NCI-H2196 (cell line): ENCODE results near the gene UGGT2.
"Not testable (repeated sequence)": the region's sequence is repeated elsewhere in the genome, so short reads cannot be mapped to it uniquely, and the experiment has no call there.

ENCODE experiments used
- DNase-seq: peaks from one replicate; lab custom pipeline; 2025; ENCODE audit not compliant: unreplicated experiment; lab: John Stamatoyannopoulos, UW

UGGT2 gene

GRCh38 chr13:95982144-95982543, 71.1 kb downstream of the UGGT2 start:
- peak; percentile 0 for DNase-seq

DNA sequence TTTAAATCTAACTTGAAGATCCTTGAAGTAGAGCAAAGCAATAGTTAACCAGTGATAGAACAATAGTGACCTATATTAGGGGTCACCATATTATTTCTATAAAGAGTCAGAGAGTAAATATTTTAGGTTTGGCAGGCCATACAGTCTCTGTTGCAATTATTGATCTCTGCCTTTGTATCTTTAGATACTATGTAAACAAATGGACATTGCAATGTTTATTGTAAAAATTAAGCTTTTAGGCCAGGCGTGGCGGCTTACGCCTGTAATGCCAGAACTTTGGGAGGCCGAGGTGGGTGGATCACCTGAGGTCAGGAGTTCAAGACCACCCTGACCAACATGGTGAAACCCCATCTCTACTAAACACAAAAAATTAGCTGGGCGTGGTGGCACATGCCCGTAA, 80.5 kb downstream of the UGGT2 start:
- DNase-seq = not testable (repeated sequence)

GRCh38 chr13:95970878-95971277, 82.3 kb downstream of the UGGT2 start:
- no peak for DNase-seq

GRCh38 chr13:95968906-95969305, 84.3 kb downstream of the UGGT2 start:
- no peak for DNase-seq

DNA sequence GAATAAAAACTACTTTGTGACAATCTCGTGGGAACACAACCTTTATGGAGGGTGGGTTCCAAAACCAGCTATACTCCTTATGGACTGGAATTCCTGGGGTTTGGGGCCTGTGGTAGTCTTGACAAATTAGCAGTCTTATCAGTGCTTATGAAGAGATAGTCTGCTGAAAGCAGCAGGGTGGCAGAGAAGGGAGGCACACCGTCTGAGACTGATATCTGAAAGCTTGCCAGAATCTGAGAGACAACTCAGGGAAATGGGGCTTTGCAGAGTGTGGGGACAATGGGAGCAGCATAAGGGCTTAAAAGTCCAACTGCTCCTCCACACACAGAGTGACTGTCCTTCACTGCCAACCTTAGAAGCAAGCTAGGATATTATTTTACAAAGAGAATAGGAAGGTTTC, 95.9 kb downstream of the UGGT2 start:
- no peak for DNase-seq

DNA sequence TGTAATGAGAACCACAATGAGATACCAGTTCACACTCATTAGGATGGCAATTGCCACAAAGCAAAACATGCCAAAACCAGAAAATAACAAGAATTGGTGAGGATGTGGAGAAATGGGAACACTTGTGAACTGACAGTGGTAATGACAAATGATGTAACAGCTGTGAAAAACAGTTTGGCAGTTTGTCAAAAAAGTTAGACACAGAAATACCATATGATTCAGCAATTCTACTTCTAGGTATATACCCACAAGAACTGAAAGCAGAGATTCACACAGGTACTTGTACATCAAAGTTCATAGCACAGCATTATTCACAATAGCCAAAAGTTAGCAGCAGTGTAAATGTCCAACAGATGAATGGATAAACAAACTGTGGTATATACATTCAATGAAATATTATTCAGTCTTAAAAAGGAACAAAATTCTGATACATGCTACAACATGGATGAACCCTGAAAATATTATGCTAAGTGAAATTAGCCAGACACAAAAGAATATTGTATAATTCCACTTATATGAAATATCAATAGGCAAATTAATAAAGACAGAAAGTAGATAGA, 96.5 kb downstream of the UGGT2 start:
- no peak for DNase-seq

GRCh38 chr13:95955719-95956118, 97.5 kb downstream of the UGGT2 start:
- DNase-seq = no peak

DNA sequence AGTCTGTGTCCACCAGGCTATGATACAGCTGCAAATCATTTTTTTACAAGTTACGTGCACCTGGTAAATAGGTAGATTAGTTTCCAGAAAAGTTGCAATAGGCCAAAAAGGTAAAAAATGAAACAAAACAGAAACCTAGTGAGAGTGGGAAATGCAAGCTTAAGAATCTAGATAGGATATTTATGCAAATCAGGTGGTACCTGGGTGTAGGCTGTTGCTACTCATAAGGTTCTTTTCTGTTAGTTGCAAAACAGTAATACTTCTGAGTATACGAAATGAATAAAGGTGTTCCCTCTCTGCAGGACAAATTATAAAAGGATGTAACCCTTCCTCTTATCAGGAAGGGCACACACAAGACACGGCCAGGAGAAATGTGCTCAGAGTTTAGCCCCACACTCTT, 97.9 kb downstream of the UGGT2 start:
- no peak for DNase-seq

DNA sequence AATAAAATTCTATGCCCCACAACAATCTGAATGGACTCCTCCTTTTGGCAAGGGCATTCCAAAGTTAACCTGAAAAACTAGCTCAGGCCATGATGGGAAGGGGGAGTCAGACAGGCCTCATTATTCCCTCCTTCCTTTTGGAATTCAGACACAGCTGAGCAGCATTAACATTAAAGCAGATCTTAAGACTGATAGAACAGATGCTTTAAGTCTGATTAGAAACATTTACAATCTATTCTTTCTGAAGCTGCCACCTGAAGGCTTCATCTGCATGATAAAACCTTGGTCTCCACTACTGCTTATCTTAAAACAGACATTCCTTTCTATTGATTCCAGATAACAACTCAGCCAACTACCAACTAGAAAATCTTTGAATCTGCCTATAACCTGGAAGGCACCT, 98.9 kb downstream of the UGGT2 start:
- DNase-seq = no peak

- DNase-seq = no peak
Observed at GRCh38 chr13:95950103-95950502, 103.1 kb downstream of the UGGT2 start.

GRCh38 chr13:95948656-95949055, 104.5 kb downstream of the UGGT2 start:
- no peak for DNase-seq

GRCh38 chr13:95937714-95938320, 115.4 kb downstream of the UGGT2 start:
- no peak for DNase-seq

DNA sequence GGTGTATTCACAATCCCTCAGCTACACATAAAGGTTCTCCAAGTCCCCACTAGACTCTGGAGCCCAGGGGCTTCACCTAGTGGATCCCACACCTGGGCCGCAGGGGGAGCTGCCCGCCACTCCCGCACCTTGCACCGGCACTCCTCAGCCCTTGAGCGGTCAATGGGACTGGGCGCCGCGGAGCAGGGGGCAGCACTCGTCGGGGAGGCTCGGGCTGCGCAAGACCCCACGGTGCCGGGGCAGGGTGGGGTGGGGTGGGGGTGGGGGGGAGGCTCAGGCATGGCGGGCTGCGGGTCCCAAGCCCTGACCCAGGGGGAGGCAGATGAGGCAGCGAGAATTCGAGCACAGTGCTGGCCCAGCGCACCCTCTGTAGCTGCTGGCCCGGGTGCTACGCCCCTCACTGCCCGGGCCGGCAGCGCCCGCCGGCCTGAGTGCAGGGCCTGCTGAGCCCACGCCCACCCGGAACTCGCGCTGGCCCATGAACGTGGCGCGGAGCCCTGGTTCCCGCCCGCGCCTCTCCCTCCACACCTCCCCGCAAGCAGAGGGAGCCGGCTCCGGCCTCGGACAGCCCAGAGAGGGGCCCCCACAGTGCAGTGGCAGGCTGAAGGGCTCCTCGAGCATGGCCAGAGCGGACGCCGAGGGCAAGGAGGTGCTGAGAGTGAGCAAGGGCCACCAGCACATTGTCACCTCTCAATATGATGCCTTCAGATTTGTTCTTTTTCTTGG, 121.7 kb downstream of the UGGT2 start:
- DNase-seq = no peak

GRCh38 chr13:95929430-95929829, 123.8 kb downstream of the UGGT2 start:
- no peak for DNase-seq

- not testable (repeated sequence) for DNase-seq
Observed at GRCh38 chr13:95928367-95928906, 124.8 kb downstream of the UGGT2 start.

DNA sequence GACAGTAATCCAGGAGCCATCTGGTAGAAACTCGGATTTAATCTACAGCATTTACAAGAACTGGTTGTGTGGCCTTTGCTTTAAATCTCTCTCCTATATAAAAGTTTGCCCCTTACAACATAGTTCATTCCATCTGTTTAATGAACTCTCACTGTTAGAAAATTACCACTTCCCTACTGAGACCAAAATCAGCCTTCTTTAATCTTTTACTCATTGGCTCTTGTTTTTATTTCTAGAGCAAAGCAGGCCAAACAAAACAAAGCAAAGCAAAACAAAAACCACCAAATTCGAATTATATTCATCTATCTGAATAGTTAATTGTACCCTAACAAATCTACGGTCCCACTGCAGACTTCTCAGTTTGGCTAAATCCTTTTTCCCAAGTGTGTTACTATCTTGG, 127.0 kb downstream of the UGGT2 start:
- DNase-seq = no peak

DNA sequence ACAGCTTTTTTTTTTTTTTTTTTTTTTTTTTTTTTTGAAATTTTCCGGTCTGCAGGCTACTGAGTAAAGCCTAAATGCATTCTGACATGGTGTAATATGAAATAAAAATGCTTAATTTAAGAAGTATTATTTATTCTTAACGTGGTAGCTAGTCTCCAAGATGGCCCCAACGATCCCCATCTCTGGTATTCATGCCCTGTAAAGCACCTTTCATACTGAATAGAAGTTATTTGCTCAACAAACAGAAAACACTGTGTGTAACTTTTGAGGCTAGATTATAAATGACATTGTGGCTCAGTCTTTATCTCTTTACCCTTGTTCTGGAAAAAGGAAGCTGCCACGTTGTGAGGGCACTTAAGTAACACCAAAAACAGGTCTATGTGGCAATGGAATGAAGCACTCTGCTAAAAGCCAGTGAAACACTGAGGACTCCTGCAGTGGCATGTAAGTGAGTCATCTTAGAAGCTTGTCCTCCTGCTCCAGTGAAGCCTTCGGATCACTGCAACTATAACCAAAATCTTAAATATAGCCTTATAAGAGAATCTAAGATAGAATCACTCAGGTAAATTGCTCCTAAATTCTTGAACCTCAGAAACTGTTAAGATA, 128.7 kb downstream of the UGGT2 start:
- DNase-seq = no peak

- no peak for DNase-seq
Observed at GRCh38 chr13:95921485-95921884, 131.7 kb downstream of the UGGT2 start.

- DNase-seq = no peak
Observed at GRCh38 chr13:95920485-95920884, 132.7 kb downstream of the UGGT2 start.

DNA sequence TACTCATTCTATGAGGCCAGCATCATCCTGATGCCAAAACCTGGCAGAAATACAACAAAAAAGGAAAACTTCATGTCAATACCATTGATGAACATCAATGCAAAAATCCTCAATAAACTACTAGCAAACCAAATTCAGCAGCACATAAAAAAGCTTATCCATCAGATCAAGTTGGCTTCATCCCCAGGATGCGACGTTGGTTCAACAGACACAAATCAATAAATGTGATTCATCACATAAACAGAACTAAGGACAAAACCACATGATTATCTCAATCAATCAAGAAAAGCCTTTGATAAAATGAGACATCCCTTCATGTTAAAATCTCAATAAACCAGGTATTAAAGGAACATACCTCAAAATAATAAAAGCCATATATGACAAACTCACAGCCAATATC, 134.3 kb downstream of the UGGT2 start:
- no peak for DNase-seq

GRCh38 chr13:95914991-95915501, 138.2 kb downstream of the UGGT2 start:
- no peak for DNase-seq

DNA sequence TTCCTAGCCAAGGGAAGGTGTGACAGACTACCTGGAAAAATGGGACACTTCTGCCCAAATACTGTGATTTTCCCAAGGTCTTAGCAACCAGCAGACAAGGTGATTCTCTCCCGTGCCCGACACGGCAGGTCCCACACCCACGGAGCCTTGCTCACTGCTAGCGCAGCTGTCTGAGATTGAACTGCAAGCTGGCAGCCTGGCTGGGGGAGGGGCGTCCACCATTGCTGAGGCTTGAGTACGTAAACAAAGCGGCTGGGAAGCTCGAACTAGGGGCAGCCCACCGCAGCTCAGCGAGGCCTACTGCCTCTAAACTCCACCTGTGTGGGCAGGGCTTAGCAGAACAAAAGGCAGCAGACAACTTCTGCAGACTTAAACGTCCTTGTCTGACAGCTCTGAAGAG, 146.2 kb downstream of the UGGT2 start:
- DNase-seq = no peak
